A549 (cell line): ENCODE measurements around the gene CCNA1. TPM values are rescaled to one million over a fixed set of nuclear protein-coding genes. Genes with fewer than 3 reads are reported as not detected.

Experiments used
- ATAC-seq, 2 experiments: fragments of 200-7000 bp in 1 of 2; fragments of >200 bp in 1 of 2; cut with Nextera tagmentation in 1 of 2; cut with Tn5 transposase in 1 of 2; 3 replicates each; pipeline versions ENCODE4 v1.8.0 to v1.9.1; 2018 to 2020; ENCODE audit warnings: mild to moderate bottlenecking in 1 of 2, moderate library complexity in 1 of 2
- CTCF ChIA-PET: fragments of 300-600 bp; sonication (Branson Sonifier 250); formaldehyde crosslinking; extraction: SDS; loops from one replicate; lab custom pipeline; 2021; ENCODE audit warnings: antibody characterized with exemption, inconsistent platforms; lab: Yijun Ruan, JAX
- POLR2A ChIA-PET: fragments of 350-600 bp; formaldehyde crosslinking; extraction: SDS; loops from one replicate; lab custom pipeline; 2021; ENCODE audit warnings: antibody characterized with exemption, inconsistent platforms; lab: Yijun Ruan, JAX
- DNase-seq, 2 experiments: peaks; one replicate each; pipeline versions ENCODE4 v3.0.0 to v3.0.0-alpha.2; 2011 to 2016; ENCODE audit warnings: low read depth in 1 of 2, low spot score in 1 of 2
- FAIRE-seq: peaks from 2 replicates; lab custom pipeline; 2011; peaks lifted over from hg19 to GRCh38; lab: Jason Lieb, UNC
- H3K27ac ChIP-seq, 2 experiments: fragments of >200 bp; sonication (Bioruptor Twin); formaldehyde crosslinking; 3 replicates each; pipeline ENCODE4 v1.5.1; 2016 to 2017
- H3K4me1 ChIP-seq: fragments of >200 bp; sonication (Bioruptor Twin); formaldehyde crosslinking; 3 replicates; pipeline ENCODE4 v1.6.1; 2016
- H3K4me2 ChIP-seq: fragments of >200 bp; sonication (Bioruptor Twin); formaldehyde crosslinking; 3 replicates; pipeline ENCODE4 v1.6.1; 2016
- H3K4me3 ChIP-seq: fragments of >200 bp; sonication (Bioruptor Twin); formaldehyde crosslinking; 3 replicates; pipeline ENCODE4 v1.5.1; 2016
- H3K9me3 ChIP-seq: fragments of >200 bp; sonication (Bioruptor Twin); formaldehyde crosslinking; 3 replicates; pipeline ENCODE4 v1.6.1; 2016
- CBX8 ChIP-seq: fragments of 200-600 bp; sonication (generic); IDR thresholded peaks from 2 replicates; pipeline ENCODE4 v1.6.1; 2016
- CHD4 ChIP-seq: fragments of 200-600 bp; sonication (generic); IDR thresholded peaks from 2 replicates; pipeline ENCODE4 v1.6.1; 2016; ENCODE audit warnings: antibody characterized with exemption, mild to moderate bottlenecking, borderline replicate concordance
- EHMT2 ChIP-seq: fragments of 200-600 bp; sonication (generic); IDR thresholded peaks from 2 replicates; pipeline ENCODE4 v1.6.1; 2016; ENCODE audit warnings: antibody characterized with exemption, low read depth, mild to moderate bottlenecking, moderate library complexity
- FOSL2 ChIP-seq, 2 experiments: fragments of 450-650 bp in 1 of 2; fragments of >200 bp in 1 of 2; sonication (Bioruptor Twin) in 1 of 2; formaldehyde crosslinking; IDR thresholded peaks; 2 replicates each; pipeline versions ENCODE4 v1.5.0 to v1.6.1; 2016 to 2020; ENCODE audit warnings: mild to moderate bottlenecking in 1 of 2, moderate library complexity in 1 of 2
- FOXS1 ChIP-seq: fragments of 250-450 bp; sonication (Bioruptor Pico); IDR thresholded peaks from 2 replicates; pipeline ENCODE4 v1.5.0; 2020; ENCODE audit warnings: mild to moderate bottlenecking, moderate library complexity
- GATA3 ChIP-seq: IDR thresholded peaks from 2 replicates; pipeline ENCODE4 v1.6.1; 2012; ENCODE audit warnings: borderline replicate concordance
- HDAC2 ChIP-seq: fragments of 200-600 bp; sonication (generic); IDR thresholded peaks from 2 replicates; pipeline ENCODE4 v1.6.1; 2016
- HES2 ChIP-seq: fragments of >200 bp; sonication (Bioruptor Twin); formaldehyde crosslinking; IDR thresholded peaks from 2 replicates; pipeline ENCODE4 v1.6.1; 2016
- HEYL ChIP-seq: fragments of 250-450 bp; sonication (Bioruptor Pico); IDR thresholded peaks from 2 replicates; pipeline ENCODE4 v1.8.0; 2021; ENCODE audit warnings: mild to moderate bottlenecking, moderate library complexity
- HOXA7 ChIP-seq: fragments of 250-450 bp; sonication (Bioruptor Pico); IDR thresholded peaks from 2 replicates; pipeline ENCODE4 v1.5.0; 2020; ENCODE audit warnings: mild to moderate bottlenecking, moderate library complexity
- HOXB13 ChIP-seq: fragments of 250-450 bp; sonication (Bioruptor Pico); IDR thresholded peaks from 2 replicates; pipeline ENCODE4 v1.5.0; 2020; ENCODE audit warnings: low read depth, mild to moderate bottlenecking, moderate library complexity
- HOXB5 ChIP-seq: fragments of 250-450 bp; sonication (Bioruptor Pico); IDR thresholded peaks from 2 replicates; pipeline ENCODE4 v1.5.0; 2020; ENCODE audit warnings: mild to moderate bottlenecking, moderate library complexity
- MAZ ChIP-seq: fragments of 150-350 bp; IDR thresholded peaks from 2 replicates; pipeline ENCODE4 v1.6.1; 2014; ENCODE audit warnings: antibody characterized with exemption, low read depth, low read length, borderline replicate concordance
- MYC ChIP-seq: IDR thresholded peaks from 2 replicates; pipeline ENCODE4 v1.6.1; 2012; ENCODE audit warnings: mild to moderate bottlenecking, inconsistent platforms, low read length, improper control_type of control experiment, borderline replicate concordance
- NFE2L2 ChIP-seq: fragments of 150-350 bp; conservative IDR thresholded peaks from 2 replicates; pipeline ENCODE4 v1.6.1; 2014; ENCODE audit warnings: low read length
- NPAS2 ChIP-seq: fragments of 250-450 bp; sonication (Bioruptor Pico); IDR thresholded peaks from 2 replicates; pipeline ENCODE4 v1.8.0; 2022; ENCODE audit warnings: mild to moderate bottlenecking, moderate library complexity, borderline replicate concordance
- POLR2A ChIP-seq: IDR thresholded peaks from 2 replicates; pipeline ENCODE4 v1.6.1; 2012; ENCODE audit warnings: mild to moderate bottlenecking, low read length
- SMC3 ChIP-seq: fragments of >200 bp; sonication (Bioruptor Twin); formaldehyde crosslinking; IDR thresholded peaks from 3 replicates; pipeline ENCODE4 v1.6.1; 2018; ENCODE audit warnings: inconsistent platforms
- SREBF2 ChIP-seq: fragments of 450-650 bp; IDR thresholded peaks from 2 replicates; pipeline ENCODE4 v1.6.1; 2014; ENCODE audit warnings: mild to moderate bottlenecking, moderate library complexity
- TFCP2L1 ChIP-seq: fragments of 250-450 bp; sonication (Bioruptor Pico); IDR thresholded peaks from 2 replicates; pipeline ENCODE4 v1.5.0; 2021; ENCODE audit warnings: mild to moderate bottlenecking
- USF2 ChIP-seq: fragments of 450-650 bp; IDR thresholded peaks from 2 replicates; pipeline ENCODE4 v1.6.1; 2014; ENCODE audit warnings: antibody characterized with exemption
- ZC3H11A ChIP-seq: fragments of 450-650 bp; IDR thresholded peaks from 2 replicates; pipeline ENCODE4 v1.6.1; 2014; ENCODE audit warnings: antibody characterized with exemption, mild to moderate bottlenecking
- ZNF302 ChIP-seq: fragments of 250-450 bp; sonication (Bioruptor Pico); IDR thresholded peaks from 2 replicates; pipeline ENCODE4 v1.9.0; 2021; ENCODE audit warnings: inconsistent platforms, mild to moderate bottlenecking, moderate library complexity
- WGBS: methylation state at CpG from one replicate; pipeline ENCODE4 v1.1.6; 2017; ENCODE audit errors: missing lambda C conversion rate; 5-methylcytosine and 5-hydroxymethylcytosine counted together
- polyA plus RNA-seq, 4 experiments: library from polyadenylated mRNA; depleted of rRNA in 3 of 4; stranded (reverse); fragments of >200 nt; fragmentation: RNase III in 1 of 4; extraction: RNeasy Plus Mini Kit Qiagen cat#74134 plus additional on column Dnase treatment in 1 of 4; gene quantifications; 2 replicates in 3 of 4; 3 replicates in 1 of 4; pipeline ENCODE4 v1.2.3, GENCODE V29; 2011 to 2017
- TF ChIP-seq, protein P1 (sequence below): fragments of >200 bp; sonication (Bioruptor Twin); formaldehyde crosslinking; IDR thresholded peaks from 3 replicates; pipeline ENCODE4 v1.5.1; 2016
- TF ChIP-seq, protein P2 (sequence below): fragments of 250-450 bp; sonication (Bioruptor Pico); IDR thresholded peaks from 2 replicates; pipeline ENCODE4 v1.5.0; 2021; ENCODE audit warnings: mild to moderate bottlenecking, moderate library complexity, borderline replicate concordance
- TF ChIP-seq, protein P3 (sequence below): fragments of >200 bp; sonication (Bioruptor Twin); formaldehyde crosslinking; IDR thresholded peaks from 3 replicates; pipeline ENCODE4 v1.6.1; 2016
- TF ChIP-seq, protein P4 (sequence below): IDR thresholded peaks from 2 replicates; pipeline ENCODE4 v1.6.1; 2012; ENCODE audit warnings: low read depth, borderline replicate concordance

Gene CCNA1
- polyA plus RNA-seq, 2 of the 4 experiments (the other 2 are of a cell fraction): 0.21 TPM; not detected in 1

DNA sequence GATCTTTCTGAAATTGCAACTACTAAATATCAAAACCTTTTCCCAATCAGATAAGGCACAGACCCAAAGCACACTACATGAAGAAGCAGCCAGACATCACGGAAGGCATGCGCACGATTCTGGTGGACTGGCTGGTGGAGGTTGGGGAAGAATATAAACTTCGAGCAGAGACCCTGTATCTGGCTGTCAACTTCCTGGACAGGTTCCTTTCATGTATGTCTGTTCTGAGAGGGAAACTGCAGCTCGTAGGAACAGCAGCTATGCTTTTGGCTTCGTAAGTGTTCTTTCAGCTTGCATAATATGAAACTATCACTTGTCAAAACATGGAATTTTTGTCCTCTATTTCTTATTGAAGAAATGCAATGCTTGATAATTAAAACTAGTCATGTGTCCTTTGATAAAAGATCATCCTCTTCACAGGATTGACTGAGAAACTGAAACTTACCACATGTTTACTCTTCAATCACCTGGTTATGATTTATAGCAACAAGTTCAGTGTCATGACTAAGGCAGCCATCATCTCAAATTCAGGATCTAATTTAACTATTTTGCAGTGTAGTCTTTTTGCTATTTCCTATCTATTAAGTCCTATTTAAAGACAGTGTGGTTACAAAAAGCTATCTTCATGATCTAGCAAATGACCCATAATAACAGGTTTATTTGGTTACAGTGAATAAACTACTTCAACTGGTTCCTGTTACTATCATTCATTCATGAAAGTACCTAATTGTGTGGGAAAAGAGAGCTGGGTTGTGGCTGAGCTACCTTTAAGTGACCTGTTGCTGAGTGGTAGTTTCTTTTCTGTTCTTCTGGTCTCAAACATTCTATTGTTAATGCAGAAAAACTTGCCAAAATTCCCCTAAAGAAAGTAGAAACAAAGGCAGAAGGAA, 6.5 kb downstream of the CCNA1 start:
- Histone ChIP-seq H3K4me1 (no peaks in the 10 kb centered on the region), H3K27ac (no peak overlapping the region), H3K9me3 (no peaks in the 10 kb centered on the region), H3K4me2 (no peak overlapping the region), H3K4me3 (no peak overlapping the region)
- ChIA-PET CTCF (no interaction called here), POLR2A (no interaction called here)
- FAIRE-seq: no peak
- ATAC-seq: no peak
- DNase-seq: no peak
- TF ChIP-seq NPAS2 (CRISPR knock-in tag): no peak
- no peak for TF ChIP-seq POLR2A
- TF ChIP-seq EHMT2: no peak
- no peak for TF ChIP-seq MAZ
- no peak for TF ChIP-seq MYC
- TF ChIP-seq, protein P1, sequence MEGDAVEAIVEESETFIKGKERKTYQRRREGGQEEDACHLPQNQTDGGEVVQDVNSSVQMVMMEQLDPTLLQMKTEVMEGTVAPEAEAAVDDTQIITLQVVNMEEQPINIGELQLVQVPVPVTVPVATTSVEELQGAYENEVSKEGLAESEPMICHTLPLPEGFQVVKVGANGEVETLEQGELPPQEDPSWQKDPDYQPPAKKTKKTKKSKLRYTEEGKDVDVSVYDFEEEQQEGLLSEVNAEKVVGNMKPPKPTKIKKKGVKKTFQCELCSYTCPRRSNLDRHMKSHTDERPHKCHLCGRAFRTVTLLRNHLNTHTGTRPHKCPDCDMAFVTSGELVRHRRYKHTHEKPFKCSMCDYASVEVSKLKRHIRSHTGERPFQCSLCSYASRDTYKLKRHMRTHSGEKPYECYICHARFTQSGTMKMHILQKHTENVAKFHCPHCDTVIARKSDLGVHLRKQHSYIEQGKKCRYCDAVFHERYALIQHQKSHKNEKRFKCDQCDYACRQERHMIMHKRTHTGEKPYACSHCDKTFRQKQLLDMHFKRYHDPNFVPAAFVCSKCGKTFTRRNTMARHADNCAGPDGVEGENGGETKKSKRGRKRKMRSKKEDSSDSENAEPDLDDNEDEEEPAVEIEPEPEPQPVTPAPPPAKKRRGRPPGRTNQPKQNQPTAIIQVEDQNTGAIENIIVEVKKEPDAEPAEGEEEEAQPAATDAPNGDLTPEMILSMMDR: no peak
- TF ChIP-seq HDAC2: no peak
- no peak for TF ChIP-seq HEYL
- no peak for TF ChIP-seq HOXB13 (CRISPR knock-in tag)
- TF ChIP-seq ZNF302: no peak
- TF ChIP-seq CBX8: no peak
- TF ChIP-seq USF2: no peak
- no peak for TF ChIP-seq HES2
- TF ChIP-seq SREBF2: no peak
- TF ChIP-seq TFCP2L1 (CRISPR knock-in tag): no peak
- WGBS: 26% methylated on average over 6 of the region's 6 CpGs

- POLR2A ChIA-PET: no interaction called here
- CTCF ChIA-PET: no interaction called here
- ATAC-seq (no peak), FAIRE-seq (no peak), DNase-seq (no peak)
- Histone ChIP-seq H3K27ac (no peak overlapping the region), H3K9me3 (no peaks in the 10 kb centered on the region), H3K4me3 (no peak overlapping the region), H3K4me2 (no peak overlapping the region), H3K4me1 (no peaks in the 10 kb centered on the region)
- 10% methylated on average over 5 of the region's 5 CpGs for WGBS
- TF ChIP-seq HES2: no peak
- TF ChIP-seq, all 56 proteins: peak for 0
These were observed 13.0 kb downstream of the CCNA1 start for GRCh38 chr13:36445278-36445677.

DNA sequence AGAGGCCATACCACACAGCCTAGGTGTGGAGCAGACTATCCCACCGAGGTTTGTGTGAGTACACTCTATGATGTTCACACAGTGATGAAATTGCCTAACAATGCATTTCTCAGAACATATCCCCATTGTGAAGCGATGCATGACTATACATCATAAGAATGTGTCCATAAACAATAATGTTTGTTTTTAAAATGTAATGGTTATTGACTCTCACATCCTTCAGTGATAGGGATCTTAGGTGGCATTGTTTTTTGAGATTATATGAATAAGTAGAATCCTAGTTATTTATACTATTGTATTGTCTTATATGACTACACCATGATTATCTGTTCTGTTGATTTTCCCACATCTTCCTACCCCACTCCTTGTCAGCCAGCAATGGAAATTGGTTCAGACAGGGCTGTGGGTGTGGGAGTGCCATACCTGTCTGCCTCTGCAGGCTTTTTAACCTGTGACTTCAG, 13.6 kb downstream of the CCNA1 start:
- Histone ChIP-seq H3K4me3 (no peak overlapping the region), H3K27ac (no peak overlapping the region), H3K4me2 (no peak overlapping the region), H3K9me3 (no peaks in the 10 kb centered on the region), H3K4me1 (no peaks in the 10 kb centered on the region)
- ChIA-PET CTCF (no interaction called here), POLR2A (no interaction called here)
- FAIRE-seq (no peak), DNase-seq (no peak), ATAC-seq (no peak)
- WGBS: 0% methylated on average over 2 of the region's 2 CpGs
- TF ChIP-seq FOSL2 (IDR thresholded peaks at IDR 0.05) (no peak), FOSL2 (CRISPR knock-in tag; IDR thresholded peaks at IDR 0.05) (no peak), GATA3 (no peak), NFE2L2 (no peak), HOXA7 (CRISPR knock-in tag) (no peak), TFCP2L1 (CRISPR knock-in tag) (no peak), HOXB5 (CRISPR knock-in tag) (no peak), HEYL (no peak), FOXS1 (CRISPR knock-in tag) (no peak), ZC3H11A (no peak), SMC3 (no peak), CHD4 (no peak)
- TF ChIP-seq, protein P2, sequence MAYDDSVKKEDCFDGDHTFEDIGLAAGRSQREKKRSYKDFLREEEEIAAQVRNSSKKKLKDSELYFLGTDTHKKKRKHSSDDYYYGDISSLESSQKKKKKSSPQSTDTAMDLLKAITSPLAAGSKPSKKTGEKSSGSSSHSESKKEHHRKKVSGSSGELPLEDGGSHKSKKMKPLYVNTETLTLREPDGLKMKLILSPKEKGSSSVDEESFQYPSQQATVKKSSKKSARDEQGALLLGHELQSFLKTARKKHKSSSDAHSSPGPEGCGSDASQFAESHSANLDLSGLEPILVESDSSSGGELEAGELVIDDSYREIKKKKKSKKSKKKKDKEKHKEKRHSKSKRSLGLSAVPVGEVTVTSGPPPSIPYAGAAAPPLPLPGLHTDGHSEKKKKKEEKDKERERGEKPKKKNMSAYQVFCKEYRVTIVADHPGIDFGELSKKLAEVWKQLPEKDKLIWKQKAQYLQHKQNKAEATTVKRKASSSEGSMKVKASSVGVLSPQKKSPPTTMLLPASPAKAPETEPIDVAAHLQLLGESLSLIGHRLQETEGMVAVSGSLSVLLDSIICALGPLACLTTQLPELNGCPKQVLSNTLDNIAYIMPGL (CRISPR knock-in tag): no peak
- TF ChIP-seq, protein P3, sequence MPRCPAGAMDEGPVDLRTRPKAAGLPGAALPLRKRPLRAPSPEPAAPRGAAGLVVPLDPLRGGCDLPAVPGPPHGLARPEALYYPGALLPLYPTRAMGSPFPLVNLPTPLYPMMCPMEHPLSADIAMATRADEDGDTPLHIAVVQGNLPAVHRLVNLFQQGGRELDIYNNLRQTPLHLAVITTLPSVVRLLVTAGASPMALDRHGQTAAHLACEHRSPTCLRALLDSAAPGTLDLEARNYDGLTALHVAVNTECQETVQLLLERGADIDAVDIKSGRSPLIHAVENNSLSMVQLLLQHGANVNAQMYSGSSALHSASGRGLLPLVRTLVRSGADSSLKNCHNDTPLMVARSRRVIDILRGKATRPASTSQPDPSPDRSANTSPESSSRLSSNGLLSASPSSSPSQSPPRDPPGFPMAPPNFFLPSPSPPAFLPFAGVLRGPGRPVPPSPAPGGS: no peak
- TF ChIP-seq, protein P4, sequence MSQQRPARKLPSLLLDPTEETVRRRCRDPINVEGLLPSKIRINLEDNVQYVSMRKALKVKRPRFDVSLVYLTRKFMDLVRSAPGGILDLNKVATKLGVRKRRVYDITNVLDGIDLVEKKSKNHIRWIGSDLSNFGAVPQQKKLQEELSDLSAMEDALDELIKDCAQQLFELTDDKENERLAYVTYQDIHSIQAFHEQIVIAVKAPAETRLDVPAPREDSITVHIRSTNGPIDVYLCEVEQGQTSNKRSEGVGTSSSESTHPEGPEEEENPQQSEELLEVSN: no peak
